Sigmoid colon (tissue), 4 donors: ENCODE data around the gene MMP19.

Experiments
- EP300 ChIP-seq, 4 donors: sonication (generic); formaldehyde crosslinking; IDR thresholded peaks; one replicate each; pipeline ENCODE4 v1.6.1; 2017; ENCODE audit warnings: antibody characterized with exemption in 4 of 4
- POLR2A ChIP-seq, 2 donors: fragments of 450-650 bp; IDR thresholded peaks; one replicate each; pipeline ENCODE4 v1.6.1; 2016; ENCODE audit warnings: antibody characterized with exemption in 2 of 2, mild to moderate bottlenecking in 2 of 2, moderate library complexity in 2 of 2
- POLR2AphosphoS5 ChIP-seq, 4 donors: sonication (generic); formaldehyde crosslinking; IDR thresholded peaks; one replicate each; pipeline ENCODE4 v1.6.1; 2017; ENCODE audit warnings: antibody characterized with exemption in 4 of 4
- TF ChIP-seq, protein P1 (sequence below), 4 experiments: fragments of 450-650 bp in 3 of 4; fragments of 200-600 bp in 1 of 4; IDR thresholded peaks; one replicate each; pipeline ENCODE4 v1.5.1; 2016 to 2019; ENCODE audit warnings: antibody characterized with exemption in 4 of 4, mild to moderate bottlenecking in 3 of 4, moderate library complexity in 2 of 4

- TF ChIP-seq POLR2A (IDR thresholded peaks at IDR 0.05) (no peak), POLR2AphosphoS5 (IDR thresholded peaks at IDR 0.05) (no peak), EP300 (IDR thresholded peaks at IDR 0.05) (no peak)
- TF ChIP-seq, protein P1, sequence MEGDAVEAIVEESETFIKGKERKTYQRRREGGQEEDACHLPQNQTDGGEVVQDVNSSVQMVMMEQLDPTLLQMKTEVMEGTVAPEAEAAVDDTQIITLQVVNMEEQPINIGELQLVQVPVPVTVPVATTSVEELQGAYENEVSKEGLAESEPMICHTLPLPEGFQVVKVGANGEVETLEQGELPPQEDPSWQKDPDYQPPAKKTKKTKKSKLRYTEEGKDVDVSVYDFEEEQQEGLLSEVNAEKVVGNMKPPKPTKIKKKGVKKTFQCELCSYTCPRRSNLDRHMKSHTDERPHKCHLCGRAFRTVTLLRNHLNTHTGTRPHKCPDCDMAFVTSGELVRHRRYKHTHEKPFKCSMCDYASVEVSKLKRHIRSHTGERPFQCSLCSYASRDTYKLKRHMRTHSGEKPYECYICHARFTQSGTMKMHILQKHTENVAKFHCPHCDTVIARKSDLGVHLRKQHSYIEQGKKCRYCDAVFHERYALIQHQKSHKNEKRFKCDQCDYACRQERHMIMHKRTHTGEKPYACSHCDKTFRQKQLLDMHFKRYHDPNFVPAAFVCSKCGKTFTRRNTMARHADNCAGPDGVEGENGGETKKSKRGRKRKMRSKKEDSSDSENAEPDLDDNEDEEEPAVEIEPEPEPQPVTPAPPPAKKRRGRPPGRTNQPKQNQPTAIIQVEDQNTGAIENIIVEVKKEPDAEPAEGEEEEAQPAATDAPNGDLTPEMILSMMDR (IDR thresholded peaks at IDR 0.05): no peak
These were observed 3.2 kb downstream of the MMP19 start for GRCh38 chr12:55839345-55840140.
